Measurements from ENCODE around the gene ISYNA1. TPM values are rescaled to one million over a fixed set of nuclear protein-coding genes. Genes with fewer than 3 reads are reported as not detected.
A peak's percentile ranks its signal among the peaks of the same experiment; 100 is the strongest.

Gene ISYNA1
- total and polyA plus RNA-seq, 10 of the 15 experiments (the other 5 are each of a cell fraction or from before 2014, with no cell fraction given): 1.9 to 37.0 (median 9.1) TPM

- intact Hi-C loops (cut with micrococcal nuclease; ENCODE audit: unreplicated experiment) (no loop called here), in situ Hi-C loops (cut with MboI) (no loop called here)
- ChIA-PET POLR2A (interaction anchor here (1.4 kb wide), 1 partner anchor 17 kb away, joined by 3 read pairs; no protein-coding TSS in a partner anchor), CTCF (interaction anchor here (1.2 kb wide), 1 partner anchor 242 kb away, joined by 3 read pairs; no protein-coding TSS in a partner anchor), SMC1A (ENCODE audit: uncharacterized antibody, unreplicated experiment) (no interaction called here), RAD21 (ENCODE audit: unreplicated experiment) (no interaction called here)
- H2AFZ ChIP-seq (ENCODE audit: control insufficient read depth, low read depth, low read length): no peak overlapping the region
- no TSS peak for BruUV-seq (replicated peaks)
- TF ChIP-seq POLR2A (IDR thresholded peaks at IDR 0.05; ENCODE audit: low read depth, low read length) (peak; percentile 25; the same call in 1 of the 2 replicates), ZNF217 (IDR thresholded peaks at IDR 0.05) (no peak), E2F4 (IDR thresholded peaks at IDR 0.05; ENCODE audit: low read depth, low read length) (no peak)
- H3K4me2 ChIP-seq (ENCODE audit: control insufficient read depth, insufficient read depth): peak overlapping the region; percentile 84
- peaks cover 0 to 2% of the 10 kb centered on the region in 2 experiments; a peak in 3 of 4 replicates for H3K36me3 ChIP-seq (ENCODE audit: control insufficient read depth in 2 of 2, insufficient read depth in 2 of 2, low read length in 1 of 2)
- peak overlapping the region; percentile 58 for H3K4me3 ChIP-seq
- no peak overlapping the region for H3K27ac ChIP-seq (ENCODE audit: control insufficient read depth, insufficient read depth)
- H4K20me1 ChIP-seq (ENCODE audit: control insufficient read depth, insufficient read depth): no peaks in the 10 kb centered on the region; the same call in 1 of the 2 replicates
- no peak for FAIRE-seq
- no peak for DNase-seq (ENCODE audit: low read depth, low spot score)
- peaks cover 8% of the 10 kb centered on the region for H3K79me2 ChIP-seq (ENCODE audit: control insufficient read depth, insufficient read depth, low read length)
- no peaks in the 10 kb centered on the region; the same call in 2 of the 3 replicates for H3K9me3 ChIP-seq (replicated peaks; ENCODE audit: control insufficient read depth, insufficient read depth, low read length)
- 68% methylated on average over 21 of the region's 21 CpGs for WGBS (ENCODE audit: insufficient coverage, insufficient replicate concordance, low lambda C conversion rate, missing lambda C conversion rate)
- peaks cover 31% of the 10 kb centered on the region for H3K4me1 ChIP-seq (ENCODE audit: control insufficient read depth, insufficient read depth, low read length)
- H3K27me3 ChIP-seq (replicated peaks in 1 of 2; ENCODE audit: control insufficient read depth in 2 of 2, insufficient read depth in 2 of 2, low read length in 1 of 2): no peaks in the 10 kb centered on the region
- H3K9ac ChIP-seq (ENCODE audit: control insufficient read depth, insufficient read depth, low read length): 0 out of 2 replicates have a peak overlapping the region, but pooled peaks have one; percentile 48
- no peak for ATAC-seq
These were observed 3.3 kb downstream of the ISYNA1 start for GRCh38 chr19:18434411-18435175.

- TSS peak; percentile 81 for BruUV-seq (replicated peaks)
- FAIRE-seq (no peak), ATAC-seq (peak; percentile 7), DNase-seq (ENCODE audit: low read depth, low spot score) (no peak)
- no peaks in the 10 kb centered on the region; the same call in 1 of the 2 replicates for H4K20me1 ChIP-seq (ENCODE audit: control insufficient read depth, insufficient read depth)
- SMC1A ChIA-PET (ENCODE audit: uncharacterized antibody, unreplicated experiment): no interaction called here
- peak overlapping the region; percentile 58 for H3K4me3 ChIP-seq
- in situ Hi-C loops (cut with MboI): no loop called here
- POLR2A ChIA-PET: interaction anchor here (0.6 to 1.4 kb wide), 2 partner anchors 16 to 29 kb away, joined by 3 read pairs; no protein-coding TSS in a partner anchor
- no peak overlapping the region for H3K27ac ChIP-seq (ENCODE audit: control insufficient read depth, insufficient read depth)
- WGBS (ENCODE audit: insufficient coverage, insufficient replicate concordance, low lambda C conversion rate, missing lambda C conversion rate): 24% methylated on average over 22 of the region's 60 CpGs
- H3K4me2 ChIP-seq (ENCODE audit: control insufficient read depth, insufficient read depth): peak overlapping the region; percentile 84
- H3K4me1 ChIP-seq (ENCODE audit: control insufficient read depth, insufficient read depth, low read length): peaks cover 37% of the 10 kb centered on the region
- H3K27me3 ChIP-seq (replicated peaks in 1 of 2; ENCODE audit: control insufficient read depth in 2 of 2, insufficient read depth in 2 of 2, low read length in 1 of 2): no peaks in the 10 kb centered on the region
- H3K36me3 ChIP-seq (ENCODE audit: control insufficient read depth in 2 of 2, insufficient read depth in 2 of 2, low read length in 1 of 2): peaks cover 0 to 2% of the 10 kb centered on the region in 2 experiments; a peak in 3 of 4 replicates
- intact Hi-C loops (cut with micrococcal nuclease; ENCODE audit: unreplicated experiment): no loop called here
- H3K79me2 ChIP-seq (ENCODE audit: control insufficient read depth, insufficient read depth, low read length): peaks cover 8% of the 10 kb centered on the region
- H3K9ac ChIP-seq (ENCODE audit: control insufficient read depth, insufficient read depth, low read length): peak overlapping the region; percentile 48; the same call in 1 of the 2 replicates
- H3K9me3 ChIP-seq (replicated peaks; ENCODE audit: control insufficient read depth, insufficient read depth, low read length): no peaks in the 10 kb centered on the region; the same call in 2 of the 3 replicates
- TF ChIP-seq BACH1 (IDR thresholded peaks at IDR 0.05; ENCODE audit: borderline replicate concordance) (peak; percentile 17; the same call in 1 of the 2 replicates), ZNF687 (IDR thresholded peaks at IDR 0.05) (0 out of 2 replicates have a peak, but pooled peaks have one; percentile 6), POLR2A (IDR thresholded peaks at IDR 0.05; ENCODE audit: low read depth, low read length) (peak; percentile 18), ZNF217 (IDR thresholded peaks at IDR 0.05) (no peak), LARP7 (IDR thresholded peaks at IDR 0.05) (peak; percentile 15; the same call in 1 of the 2 replicates), EGR1 (IDR thresholded peaks at IDR 0.05; ENCODE audit: borderline replicate concordance in 1 of 2, low read depth in 2 of 2, low read length in 2 of 2) (0 out of 3 replicates have a peak, but pooled peaks of 1 of the 2 experiments have one; percentile 2), PAX5 (IDR thresholded peaks at IDR 0.05; ENCODE audit: borderline replicate concordance, low read depth, low read length) (no peak), YY1 (IDR thresholded peaks at IDR 0.05; ENCODE audit: low read depth, low read length) (0 out of 2 replicates have a peak, but pooled peaks have one; percentile 23)
- RAD21 ChIA-PET (ENCODE audit: unreplicated experiment): no interaction called here
- CTCF ChIA-PET: interaction anchor here (1.2 kb wide), 1 partner anchor 243 kb away, joined by 3 read pairs; no protein-coding TSS in a partner anchor
- H2AFZ ChIP-seq (ENCODE audit: control insufficient read depth, low read depth, low read length): no peak overlapping the region
These were observed 4.1 kb downstream of the ISYNA1 start for GRCh38 chr19:18433735-18434398.
